GM12891 (cell line): ENCODE data around the gene AQP1.

Source experiments
- PAX5 ChIP-seq: IDR thresholded peaks from 2 replicates; pipeline ENCODE4 v1.6.1; 2011; ENCODE audit warnings: low read length, moderate library complexity, mild to moderate bottlenecking; ENCODE audit not compliant: insufficient read depth, severe bottlenecking
- POLR2A ChIP-seq: IDR thresholded peaks from 2 replicates; pipeline ENCODE4 v1.6.1; 2011; ENCODE audit warnings: low read depth, low read length, control low read depth
- POLR2AphosphoS5 ChIP-seq: IDR thresholded peaks from 2 replicates; pipeline ENCODE4 v1.6.1; 2011; ENCODE audit warnings: low read depth, low read length, control low read depth
- POU2F2 ChIP-seq: IDR thresholded peaks from 2 replicates; pipeline ENCODE4 v1.6.1; 2011; ENCODE audit warnings: low read depth, mild to moderate bottlenecking, control low read depth, low read length, moderate library complexity
- SPI1 ChIP-seq: IDR thresholded peaks from 2 replicates; pipeline ENCODE4 v1.6.1; 2011; ENCODE audit warnings: low read depth, low read length, control low read depth
- TAF1 ChIP-seq: IDR thresholded peaks from 2 replicates; pipeline ENCODE4 v1.6.1; 2011; ENCODE audit warnings: low read depth, low read length, control low read depth

DNA sequence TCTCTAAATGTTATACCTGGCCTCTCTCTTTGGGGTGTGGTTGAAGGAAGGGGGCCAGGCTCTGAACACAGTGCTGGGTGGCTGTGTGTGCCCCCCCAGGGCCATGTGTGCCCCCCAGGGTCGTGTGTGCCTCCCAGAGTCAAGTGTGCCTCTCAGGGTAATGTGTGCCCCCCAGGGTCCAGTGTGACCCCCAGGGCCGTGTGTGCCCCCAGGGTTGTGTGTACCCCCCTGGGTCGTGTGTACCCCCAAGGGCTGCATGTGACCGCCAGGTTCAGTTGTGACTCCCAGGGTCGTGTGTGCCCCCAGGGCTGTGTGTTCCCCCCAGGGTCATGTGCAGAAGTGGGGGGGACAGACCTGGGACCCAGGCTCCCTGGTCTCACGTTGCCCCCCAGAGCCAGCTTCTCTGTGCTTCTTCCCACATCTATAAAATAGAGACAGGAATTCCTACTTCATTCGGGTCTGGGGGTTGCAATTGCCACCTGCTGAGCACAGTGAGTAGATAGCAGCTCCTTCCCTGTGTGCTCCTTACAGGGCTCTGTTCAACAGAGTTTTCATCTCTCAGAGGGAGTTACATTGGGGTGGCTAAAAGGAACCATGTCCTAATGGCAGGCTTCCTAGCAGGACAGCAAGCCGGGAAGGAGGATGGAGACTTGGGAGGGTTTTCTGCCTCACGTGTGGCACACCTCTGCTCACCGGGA, 40.7 kb upstream of the AQP1 start:
- TF ChIP-seq POLR2A (no peak), POLR2AphosphoS5 (no peak), TAF1 (no peak), POU2F2 (no peak), SPI1 (no peak), PAX5 (no peak)
